ENCODE measurements around the gene STK32A. TPM values are rescaled to one million over a fixed set of nuclear protein-coding genes. Genes with fewer than 3 reads are reported as not detected.

Gene STK32A
- total RNA-seq, 2 experiments from 2014 or later, result not detected

DNA sequence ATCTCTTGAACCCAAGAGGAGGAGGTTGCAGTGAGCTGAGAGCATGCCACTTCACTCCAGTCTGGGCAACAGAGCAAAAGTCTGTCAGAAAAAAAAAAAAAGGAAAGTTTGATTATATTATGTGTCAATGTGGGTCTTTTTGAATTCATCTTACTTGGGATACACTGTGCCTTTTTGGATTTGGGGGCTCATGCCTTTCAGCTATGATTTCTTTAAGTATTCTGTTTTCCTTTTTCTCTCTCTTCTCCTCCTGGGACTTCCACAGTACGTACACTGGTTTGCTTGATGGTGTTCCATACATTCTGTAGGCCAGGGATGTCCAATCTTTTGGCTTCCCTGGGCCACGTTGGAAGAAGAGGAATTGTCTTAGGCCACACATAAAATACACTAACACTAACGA lies 146.7 kb downstream of the STK32A start:
- Histone ChIP-seq H3K36me3 (ENCODE audit: insufficient read depth, low read length) (no peaks in the 10 kb centered on the region), H3K4me1 (ENCODE audit: insufficient read depth, low read length) (no peaks in the 10 kb centered on the region), H3K4me3 (ENCODE audit: low read length) (no peak overlapping the region), H3K27me3 (ENCODE audit: control insufficient read depth in 1 of 2, insufficient read depth in 2 of 2, low read length in 2 of 2) (no peaks in the 10 kb centered on the region), H3K9me3 (ENCODE audit: control insufficient read depth in 1 of 2, insufficient read depth in 1 of 2, low read length in 2 of 2) (no peaks in the 10 kb centered on the region), H3K27ac (ENCODE audit: low read depth in 1 of 2, low read length in 2 of 2) (no peak overlapping the region)
- H3K4me1 Mint-ChIP-seq (ENCODE audit: low read depth), result no peaks in the 10 kb centered on the region
- no peak overlapping the region for H3K27ac Mint-ChIP-seq
- no peak for ATAC-seq (ENCODE audit: poor library complexity)
- peaks cover 6% of the 10 kb centered on the region for H3K9me3 Mint-ChIP-seq
- CTCF ChIA-PET, result interaction anchor here (0.7 to 1.2 kb wide), 2 partner anchors 13 to 196 kb away, joined by 3 read pairs; no protein-coding TSS in a partner anchor
- intact Hi-C loops (cut with DNase I, micrococcal nuclease), result no loop called here
- no peak for DNase-seq
- H3K36me3 Mint-ChIP-seq (ENCODE audit: low read depth), result no peaks in the 10 kb centered on the region
- no peak for TF ChIP-seq CTCF (IDR thresholded peaks at IDR 0.05)
- H3K27me3 Mint-ChIP-seq, result peaks cover 11% of the 10 kb centered on the region
- no peak overlapping the region for H3K4me3 Mint-ChIP-seq
- POLR2A ChIA-PET, result no interaction called here

DNA sequence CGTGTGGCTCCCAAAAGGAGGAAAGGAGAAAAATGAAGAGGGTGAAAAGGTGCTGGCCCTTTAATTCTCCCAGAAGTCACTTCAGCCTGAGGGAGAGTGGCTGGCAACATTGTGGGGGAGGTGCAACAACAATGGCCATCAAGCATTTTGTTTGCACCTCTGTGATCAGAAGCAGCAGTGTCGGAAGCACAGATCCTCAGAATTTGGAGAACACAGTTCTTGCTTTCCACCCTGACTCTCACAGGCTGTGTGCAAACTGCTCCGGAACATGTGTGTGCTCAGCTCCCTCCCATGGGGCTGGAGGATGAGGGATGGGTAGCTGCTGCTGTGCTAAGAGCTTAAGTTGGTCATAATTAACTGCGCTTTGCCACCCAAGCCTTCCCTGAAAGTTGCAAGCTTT lies 147.9 kb downstream of the STK32A start:
- H3K4me3 ChIP-seq (ENCODE audit: low read length), result no peak overlapping the region
- H3K4me3 Mint-ChIP-seq, result no peak overlapping the region
- POLR2A ChIA-PET, result no interaction called here
- peaks cover 12% of the 10 kb centered on the region for H3K27me3 Mint-ChIP-seq
- no peak for DNase-seq
- H3K9me3 Mint-ChIP-seq, result peaks cover 4% of the 10 kb centered on the region
- no peaks in the 10 kb centered on the region for H3K36me3 Mint-ChIP-seq (ENCODE audit: low read depth)
- H3K4me1 ChIP-seq (ENCODE audit: insufficient read depth, low read length), result no peaks in the 10 kb centered on the region
- no peaks in the 10 kb centered on the region for H3K4me1 Mint-ChIP-seq (ENCODE audit: low read depth)
- H3K27ac Mint-ChIP-seq, result no peak overlapping the region
- no peaks in the 10 kb centered on the region for H3K36me3 ChIP-seq (ENCODE audit: insufficient read depth, low read length)
- no peaks in the 10 kb centered on the region for H3K9me3 ChIP-seq (ENCODE audit: control insufficient read depth in 1 of 2, insufficient read depth in 1 of 2, low read length in 2 of 2)
- no peaks in the 10 kb centered on the region for H3K27me3 ChIP-seq (ENCODE audit: control insufficient read depth in 1 of 2, insufficient read depth in 2 of 2, low read length in 2 of 2)
- no peak for ATAC-seq (ENCODE audit: poor library complexity)
- intact Hi-C loops (cut with DNase I, micrococcal nuclease), result no loop called here
- TF ChIP-seq CTCF (IDR thresholded peaks at IDR 0.05), result no peak
- H3K27ac ChIP-seq (ENCODE audit: low read depth in 1 of 2, low read length in 2 of 2), result no peak overlapping the region
- CTCF ChIA-PET, result no interaction called here

- DNase-seq (no peak), ATAC-seq (ENCODE audit: poor library complexity) (no peak)
- peaks cover 27% of the 10 kb centered on the region for H3K27me3 Mint-ChIP-seq
- POLR2A ChIA-PET, result no interaction called here
- Histone ChIP-seq H3K4me3 (ENCODE audit: low read length) (no peak overlapping the region), H3K9me3 (ENCODE audit: control insufficient read depth in 1 of 2, insufficient read depth in 1 of 2, low read length in 2 of 2) (no peaks in the 10 kb centered on the region), H3K27me3 (ENCODE audit: control insufficient read depth in 1 of 2, insufficient read depth in 2 of 2, low read length in 2 of 2) (no peaks in the 10 kb centered on the region), H3K36me3 (ENCODE audit: insufficient read depth, low read length) (no peaks in the 10 kb centered on the region), H3K27ac (ENCODE audit: low read depth in 1 of 2, low read length in 2 of 2) (no peak overlapping the region), H3K4me1 (ENCODE audit: insufficient read depth, low read length) (no peaks in the 10 kb centered on the region)
- no peaks in the 10 kb centered on the region for H3K36me3 Mint-ChIP-seq (ENCODE audit: low read depth)
- no peak overlapping the region for H3K27ac Mint-ChIP-seq
- H3K9me3 Mint-ChIP-seq, result no peaks in the 10 kb centered on the region
- TF ChIP-seq CTCF (IDR thresholded peaks at IDR 0.05), result no peak
- H3K4me3 Mint-ChIP-seq, result no peak overlapping the region
- CTCF ChIA-PET, result no interaction called here
- intact Hi-C loops (cut with DNase I, micrococcal nuclease), result no loop called here
- H3K4me1 Mint-ChIP-seq (ENCODE audit: low read depth), result no peaks in the 10 kb centered on the region
Measured at GRCh38 chr5:147384346-147385193, 149.7 kb downstream of the STK32A start.

Measured in CD4-positive, alpha-beta T cell (primary cell).